HepG2 (cell line): Measurements from ENCODE around the gene ZBTB25. TPM values are rescaled to one million over a fixed set of nuclear protein-coding genes. Genes with fewer than 3 reads are reported as not detected.

Source experiments
- ELK4 ChIP-seq: sonication (generic); formaldehyde crosslinking; IDR thresholded peaks from 2 replicates; pipeline ENCODE4 v1.9.0; 2021; ENCODE audit warnings: missing genetic modification reagents, borderline replicate concordance
- GABPB1 ChIP-seq: IDR thresholded peaks from 2 replicates; pipeline ENCODE4 v1.6.1; 2016; ENCODE audit warnings: mild to moderate bottlenecking, missing genetic modification reagents, moderate library complexity, missing compliant biosample characterization
- GMEB2 ChIP-seq: IDR thresholded peaks from 2 replicates; pipeline ENCODE4 v1.6.1; 2016; ENCODE audit warnings: missing biosample characterization, missing genetic modification reagents, low read depth
- GTF3A ChIP-seq: sonication (generic); formaldehyde crosslinking; conservative IDR thresholded peaks from 2 replicates; pipeline ENCODE4 v1.4.0; 2020; ENCODE audit warnings: mild to moderate bottlenecking, missing genetic modification reagents
- RNF2 ChIP-seq: fragments of 450-650 bp; conservative IDR thresholded peaks from 2 replicates; pipeline ENCODE4 v1.6.1; 2016; ENCODE audit warnings: low read depth
- TAF1 ChIP-seq: sonication (generic); formaldehyde crosslinking; IDR thresholded peaks from 2 replicates; pipeline ENCODE4 v1.4.0; 2020; ENCODE audit warnings: missing genetic modification reagents
- TAF15 ChIP-seq: fragments of 200-400 bp; formaldehyde crosslinking; IDR thresholded peaks from one replicate; pipeline ENCODE4 v1.6.1; 2018; ENCODE audit warnings: mild to moderate bottlenecking, low read depth, low read length; ENCODE audit not compliant: poor library complexity, severe bottlenecking
- ZFP90 ChIP-seq: sonication (generic); formaldehyde crosslinking; IDR thresholded peaks from 2 replicates; pipeline ENCODE4 v1.8.0; 2022; ENCODE audit warnings: missing genetic modification reagents, mild to moderate bottlenecking, inconsistent platforms, borderline replicate concordance
- ZNF292 ChIP-seq: sonication (generic); formaldehyde crosslinking; IDR thresholded peaks from 2 replicates; pipeline ENCODE4 v1.8.1; 2022; ENCODE audit warnings: mild to moderate bottlenecking, low read depth, missing genetic modification reagents, borderline replicate concordance
- ZNF296 ChIP-seq: sonication (generic); formaldehyde crosslinking; conservative IDR thresholded peaks from 2 replicates; pipeline ENCODE4 v1.5.0; 2020; ENCODE audit warnings: mild to moderate bottlenecking, missing genetic modification reagents
- ZNF354B ChIP-seq: sonication (generic); formaldehyde crosslinking; IDR thresholded peaks from 2 replicates; pipeline ENCODE4 v1.8.0; 2022; ENCODE audit warnings: mild to moderate bottlenecking, missing genetic modification reagents
- ZNF574 ChIP-seq: sonication (generic); formaldehyde crosslinking; IDR thresholded peaks from 2 replicates; pipeline ENCODE4 v1.4.0; 2020; ENCODE audit warnings: missing genetic modification reagents
- ZNF777 ChIP-seq: sonication (generic); formaldehyde crosslinking; IDR thresholded peaks from 2 replicates; pipeline ENCODE4 v1.4.0; 2020; ENCODE audit warnings: missing genetic modification reagents
- polyA plus RNA-seq, 8 experiments: library from polyadenylated mRNA; depleted of rRNA in 3 of 8; stranded (reverse) in 7 of 8; unstranded in 1 of 8; fragments of >200 nt; fragmentation: Illumina TruSeq in 4 of 8; extraction: Trizol in 4 of 8; gene quantifications; 2 replicates each; pipeline versions ENCODE4 v1.2.1 to v1.2.3, GENCODE V29; 2011 to 2016; ENCODE audit warnings: low read depth in 4 of 8, missing spikeins in 1 of 8, mixed read lengths in 1 of 8; ENCODE audit not compliant: insufficient read depth in 1 of 8
- total RNA-seq, 5 experiments: library from RNA; depleted of rRNA; stranded (reverse); fragments of >200 nt; fragmentation: Illumina TruSeq; extraction: Trizol; gene quantifications; 2 replicates each; pipeline ENCODE4 v1.2.3, GENCODE V29; 2016; ENCODE audit warnings: low read depth in 1 of 5
- TF ChIP-seq, protein P1 (sequence below): IDR thresholded peaks from 2 replicates; pipeline ENCODE4 v1.6.1; 2016; ENCODE audit warnings: mild to moderate bottlenecking, missing biosample characterization, missing genetic modification reagents
- TF ChIP-seq, protein P2 (sequence below): sonication (generic); formaldehyde crosslinking; IDR thresholded peaks from 2 replicates; pipeline ENCODE4 v1.5.1; 2020; ENCODE audit warnings: missing genetic modification reagents, mild to moderate bottlenecking, borderline replicate concordance
- TF ChIP-seq, protein P3 (sequence below): sonication (generic); formaldehyde crosslinking; conservative IDR thresholded peaks from 2 replicates; pipeline ENCODE4 v1.8.0; 2022; ENCODE audit warnings: mild to moderate bottlenecking, moderate library complexity, missing genetic modification reagents

Gene ZBTB25
- total and polyA plus RNA-seq, 2 of the 13 experiments (the other 11 are each of a cell fraction or from before 2014, with no cell fraction given) = 3.5 to 7.6 TPM

DNA sequence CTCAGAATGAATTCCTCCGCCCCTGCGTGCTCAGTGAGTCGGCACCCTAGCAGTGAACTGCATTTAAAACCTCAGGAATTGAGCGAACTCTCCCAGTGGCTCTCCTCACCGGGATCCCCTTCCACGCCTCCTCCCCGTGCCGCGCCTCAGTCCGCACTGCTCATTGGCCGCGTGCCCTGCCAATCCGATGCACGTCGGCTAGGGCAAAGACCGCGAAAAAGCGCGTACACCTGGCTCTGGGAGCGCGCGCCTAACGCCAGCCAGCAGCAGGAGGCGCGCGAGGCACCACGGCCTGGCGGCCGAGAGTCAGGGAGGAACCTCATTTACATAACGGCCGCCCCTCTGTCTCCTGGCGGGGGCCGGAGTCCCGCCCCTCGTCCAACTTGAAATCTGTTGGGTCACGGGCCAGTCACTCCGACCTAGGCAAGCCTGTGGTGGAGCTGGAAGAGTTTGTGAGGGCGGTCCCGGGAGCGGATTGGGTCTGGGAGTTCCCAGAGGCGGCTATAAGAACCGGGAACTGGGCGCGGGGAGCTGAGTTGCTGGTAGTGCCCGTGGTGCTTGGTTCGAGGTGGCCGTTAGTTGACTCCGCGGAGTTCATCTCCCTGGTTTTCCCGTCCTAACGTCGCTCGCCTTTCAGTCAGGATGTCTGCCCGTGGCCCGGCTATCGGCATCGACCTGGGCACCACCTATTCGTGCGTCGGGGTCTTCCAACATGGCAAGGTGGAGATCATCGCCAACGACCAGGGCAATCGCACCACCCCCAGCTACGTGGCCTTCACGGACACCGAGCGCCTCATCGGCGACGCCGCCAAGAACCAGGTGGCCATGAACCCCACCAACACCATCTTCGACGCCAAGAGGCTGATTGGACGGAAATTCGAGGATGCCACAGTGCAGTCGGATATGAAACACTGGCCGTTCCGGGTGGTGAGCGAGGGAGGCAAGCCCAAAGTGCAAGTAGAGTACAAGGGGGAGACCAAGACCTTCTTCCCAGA, 36.9 kb upstream of the ZBTB25 start, which contains the start of gene HSPA2 (continued):
- TF ChIP-seq ZNF354B (no peak), RNF2 (0 out of 2 replicates have a peak, but pooled peaks have one; percentile 41), ZFP90 (CRISPR knock-in tag) (no peak), TAF15 (peak; percentile 40), ZNF777 (CRISPR knock-in tag) (peak; percentile 77), GABPB1 (CRISPR knock-in tag) (peak; percentile 80), TAF1 (peak; percentile 57; the same call in 1 of the 2 replicates), GMEB2 (peak; percentile 62; the same call in 1 of the 2 replicates), ZNF296 (CRISPR knock-in tag) (no peak), ZNF292 (no peak; the same call in 1 of the 2 replicates), ZNF574 (CRISPR knock-in tag) (peak; percentile 55), ELK4 (CRISPR knock-in tag) (no peak), GTF3A (CRISPR knock-in tag) (0 out of 2 replicates have a peak, but pooled peaks have one; percentile 67)
- TF ChIP-seq, protein P1, sequence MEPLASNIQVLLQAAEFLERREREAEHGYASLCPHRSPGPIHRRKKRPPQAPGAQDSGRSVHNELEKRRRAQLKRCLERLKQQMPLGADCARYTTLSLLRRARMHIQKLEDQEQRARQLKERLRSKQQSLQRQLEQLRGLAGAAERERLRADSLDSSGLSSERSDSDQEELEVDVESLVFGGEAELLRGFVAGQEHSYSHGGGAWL (CRISPR knock-in tag) = peak; percentile 48; the same call in 1 of the 2 replicates
- TF ChIP-seq, protein P2, sequence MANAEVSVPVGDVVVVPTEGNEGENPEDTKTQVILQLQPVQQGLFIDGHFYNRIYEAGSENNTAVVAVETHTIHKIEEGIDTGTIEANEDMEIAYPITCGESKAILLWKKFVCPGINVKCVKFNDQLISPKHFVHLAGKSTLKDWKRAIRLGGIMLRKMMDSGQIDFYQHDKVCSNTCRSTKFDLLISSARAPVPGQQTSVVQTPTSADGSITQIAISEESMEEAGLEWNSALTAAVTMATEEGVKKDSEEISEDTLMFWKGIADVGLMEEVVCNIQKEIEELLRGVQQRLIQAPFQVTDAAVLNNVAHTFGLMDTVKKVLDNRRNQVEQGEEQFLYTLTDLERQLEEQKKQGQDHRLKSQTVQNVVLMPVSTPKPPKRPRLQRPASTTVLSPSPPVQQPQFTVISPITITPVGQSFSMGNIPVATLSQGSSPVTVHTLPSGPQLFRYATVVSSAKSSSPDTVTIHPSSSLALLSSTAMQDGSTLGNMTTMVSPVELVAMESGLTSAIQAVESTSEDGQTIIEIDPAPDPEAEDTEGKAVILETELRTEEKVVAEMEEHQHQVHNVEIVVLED = peak; percentile 89
- TF ChIP-seq, protein P3, sequence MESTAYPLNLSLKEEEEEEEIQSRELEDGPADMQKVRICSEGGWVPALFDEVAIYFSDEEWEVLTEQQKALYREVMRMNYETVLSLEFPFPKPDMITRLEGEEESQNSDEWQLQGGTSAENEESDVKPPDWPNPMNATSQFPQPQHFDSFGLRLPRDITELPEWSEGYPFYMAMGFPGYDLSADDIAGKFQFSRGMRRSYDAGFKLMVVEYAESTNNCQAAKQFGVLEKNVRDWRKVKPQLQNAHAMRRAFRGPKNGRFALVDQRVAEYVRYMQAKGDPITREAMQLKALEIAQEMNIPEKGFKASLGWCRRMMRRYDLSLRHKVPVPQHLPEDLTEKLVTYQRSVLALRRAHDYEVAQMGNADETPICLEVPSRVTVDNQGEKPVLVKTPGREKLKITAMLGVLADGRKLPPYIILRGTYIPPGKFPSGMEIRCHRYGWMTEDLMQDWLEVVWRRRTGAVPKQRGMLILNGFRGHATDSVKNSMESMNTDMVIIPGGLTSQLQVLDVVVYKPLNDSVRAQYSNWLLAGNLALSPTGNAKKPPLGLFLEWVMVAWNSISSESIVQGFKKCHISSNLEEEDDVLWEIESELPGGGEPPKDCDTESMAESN (CRISPR knock-in tag) = 0 out of 2 replicates have a peak, but pooled peaks have one; percentile 28
